K562 (cell line): ENCODE data around the gene ZNF749. TPM values are rescaled to one million over a fixed set of nuclear protein-coding genes. Genes with fewer than 3 reads are reported as not detected.

Source experiments
- ATF4 ChIP-seq: fragments of 450-650 bp; formaldehyde crosslinking; IDR thresholded peaks from 2 replicates; pipeline ENCODE4 v1.4.0; 2022; ENCODE audit warnings: mild to moderate bottlenecking, moderate library complexity
- ELF4 ChIP-seq: fragments of 450-650 bp; formaldehyde crosslinking; IDR thresholded peaks from 2 replicates; pipeline ENCODE4 v1.4.0; 2022; ENCODE audit warnings: missing genetic modification characterization
- FOXJ2 ChIP-seq: fragments of 200-800 bp; sonication (Bioruptor generic); IDR thresholded peaks from 2 replicates; pipeline ENCODE4 v1.6.1; 2016; ENCODE audit warnings: missing genetic modification characterization, missing compliant biosample characterization
- KLF13 ChIP-seq: fragments of 450-650 bp; IDR thresholded peaks from 2 replicates; pipeline ENCODE4 v1.6.1; 2016; ENCODE audit warnings: missing genetic modification characterization, low read depth, mild to moderate bottlenecking, missing compliant biosample characterization, moderate library complexity, borderline replicate concordance
- MCM3 ChIP-seq: fragments of 450-650 bp; IDR thresholded peaks from 2 replicates; pipeline ENCODE4 v1.6.1; 2016
- PHF8 ChIP-seq: fragments of 200-600 bp; sonication (generic); IDR thresholded peaks from 2 replicates; pipeline ENCODE4 v1.6.1; 2012; ENCODE audit warnings: mixed run types, mild to moderate bottlenecking, inconsistent platforms, low read length, moderate library complexity, borderline replicate concordance
- PYGO2 ChIP-seq: fragments of 450-650 bp; IDR thresholded peaks from 2 replicates; pipeline ENCODE4 v1.6.1; 2016; ENCODE audit warnings: mild to moderate bottlenecking, missing genetic modification characterization, moderate library complexity, missing compliant biosample characterization
- RFX5 ChIP-seq: IDR thresholded peaks from 2 replicates; pipeline ENCODE4 v1.6.1; 2011; ENCODE audit warnings: low read depth, mild to moderate bottlenecking, improper control_type of control experiment, low read length
- SLC30A9 ChIP-seq: fragments of 250-450 bp; sonication (Bioruptor Pico); IDR thresholded peaks from 2 replicates; pipeline ENCODE4 v1.8.0; 2022; ENCODE audit warnings: mild to moderate bottlenecking, moderate library complexity
- SMARCA4 ChIP-seq: fragments of 450-650 bp; IDR thresholded peaks from 2 replicates; pipeline ENCODE4 v1.6.1; 2016
- SMARCC2 ChIP-seq: fragments of 450-650 bp; IDR thresholded peaks from 2 replicates; pipeline ENCODE4 v1.6.1; 2017; ENCODE audit warnings: antibody characterized with exemption, moderate library complexity, mild to moderate bottlenecking, low read depth
- TCF15 ChIP-seq: fragments of 250-450 bp; sonication (Bioruptor Pico); IDR thresholded peaks from 2 replicates; pipeline ENCODE4 v1.8.0; 2022; ENCODE audit warnings: moderate library complexity, mild to moderate bottlenecking, inconsistent platforms
- TFAM ChIP-seq: fragments of 250-450 bp; sonication (Bioruptor Pico); conservative IDR thresholded peaks from 2 replicates; pipeline ENCODE4 v1.5.0; 2021; ENCODE audit warnings: mild to moderate bottlenecking, moderate library complexity
- ZC3H8 ChIP-seq: fragments of 450-650 bp; IDR thresholded peaks from 2 replicates; pipeline ENCODE4 v1.6.1; 2017
- ZFP1 ChIP-seq: fragments of 450-650 bp; formaldehyde crosslinking; IDR thresholded peaks from 2 replicates; pipeline ENCODE4 v1.4.0; 2020; ENCODE audit warnings: mild to moderate bottlenecking, mixed read lengths
- ZFP30 ChIP-seq: fragments of 250-450 bp; sonication (Bioruptor Pico); IDR thresholded peaks from 2 replicates; pipeline ENCODE4 v1.8.0; 2022; ENCODE audit warnings: moderate library complexity, mild to moderate bottlenecking, inconsistent platforms, borderline replicate concordance
- ZNF347 ChIP-seq: fragments of 450-650 bp; formaldehyde crosslinking; IDR thresholded peaks from 2 replicates; pipeline ENCODE4 v1.4.0; 2020; ENCODE audit warnings: low read depth, mild to moderate bottlenecking, moderate library complexity
- ZNF507 ChIP-seq: conservative IDR thresholded peaks from 2 replicates; pipeline ENCODE4 v1.6.1; 2017; ENCODE audit warnings: missing genetic modification characterization, missing compliant biosample characterization
- ZZZ3 ChIP-seq: fragments of 450-650 bp; IDR thresholded peaks from 2 replicates; pipeline ENCODE4 v1.6.1; 2016; ENCODE audit warnings: antibody characterized with exemption, mild to moderate bottlenecking, moderate library complexity
- polyA plus RNA-seq, 8 experiments: library from polyadenylated mRNA; depleted of rRNA in 4 of 8; stranded (reverse) in 5 of 8; unstranded in 3 of 8; fragments of >200 nt; fragmentation: Nextera tagmentation in 2 of 8; fragmentation: Illumina TruSeq in 1 of 8; extraction: Ambion mirVana in 2 of 8; extraction: Trizol in 1 of 8; gene quantifications; 2 replicates each; pipeline versions ENCODE4 v1.2.1 to v1.2.3, GENCODE V29; 2011 to 2014; ENCODE audit warnings: inconsistent platforms in 1 of 8, missing spikeins in 1 of 8
- total RNA-seq, 7 experiments: library from RNA; depleted of rRNA in 6 of 7; stranded (reverse); fragments of >200 nt in 6 of 7; fragmentation: Illumina TruSeq in 2 of 7; extraction: Trizol in 2 of 7; gene quantifications; 2 replicates each; pipeline versions ENCODE4 v1.2.1 to v1.2.3, GENCODE V29; 2011 to 2021; ENCODE audit warnings: low replicate concordance in 1 of 7
- TF ChIP-seq, protein P1 (sequence below): sonication (generic); formaldehyde crosslinking; IDR thresholded peaks from 2 replicates; pipeline ENCODE4 v1.8.0; 2022; ENCODE audit warnings: mild to moderate bottlenecking, missing genetic modification reagents
- TF ChIP-seq, protein P2 (sequence below), 2 experiments: fragments of 200-800 bp in 1 of 2; sonication (Bioruptor generic) in 1 of 2; sonication (generic) in 1 of 2; formaldehyde crosslinking in 1 of 2; IDR thresholded peaks in 1 of 2; conservative IDR thresholded peaks in 1 of 2; 2 replicates each; pipeline versions ENCODE4 v1.5.0 to v1.6.1; 2016 to 2020; ENCODE audit warnings: missing compliant biosample characterization in 1 of 2, missing genetic modification characterization in 1 of 2, missing genetic modification reagents in 1 of 2
- TF ChIP-seq, protein P3 (sequence below): fragments of 450-650 bp; conservative IDR thresholded peaks from 2 replicates; pipeline ENCODE4 v1.6.1; 2016; ENCODE audit warnings: missing genetic modification characterization, low read depth, mild to moderate bottlenecking, missing compliant biosample characterization, moderate library complexity

ZNF749 gene
- total and polyA plus RNA-seq, 9 of the 15 experiments (the other 6 are each of a cell fraction or from before 2014, with no cell fraction given), result 5.3 to 33.2 (median 15.0) TPM

DNA sequence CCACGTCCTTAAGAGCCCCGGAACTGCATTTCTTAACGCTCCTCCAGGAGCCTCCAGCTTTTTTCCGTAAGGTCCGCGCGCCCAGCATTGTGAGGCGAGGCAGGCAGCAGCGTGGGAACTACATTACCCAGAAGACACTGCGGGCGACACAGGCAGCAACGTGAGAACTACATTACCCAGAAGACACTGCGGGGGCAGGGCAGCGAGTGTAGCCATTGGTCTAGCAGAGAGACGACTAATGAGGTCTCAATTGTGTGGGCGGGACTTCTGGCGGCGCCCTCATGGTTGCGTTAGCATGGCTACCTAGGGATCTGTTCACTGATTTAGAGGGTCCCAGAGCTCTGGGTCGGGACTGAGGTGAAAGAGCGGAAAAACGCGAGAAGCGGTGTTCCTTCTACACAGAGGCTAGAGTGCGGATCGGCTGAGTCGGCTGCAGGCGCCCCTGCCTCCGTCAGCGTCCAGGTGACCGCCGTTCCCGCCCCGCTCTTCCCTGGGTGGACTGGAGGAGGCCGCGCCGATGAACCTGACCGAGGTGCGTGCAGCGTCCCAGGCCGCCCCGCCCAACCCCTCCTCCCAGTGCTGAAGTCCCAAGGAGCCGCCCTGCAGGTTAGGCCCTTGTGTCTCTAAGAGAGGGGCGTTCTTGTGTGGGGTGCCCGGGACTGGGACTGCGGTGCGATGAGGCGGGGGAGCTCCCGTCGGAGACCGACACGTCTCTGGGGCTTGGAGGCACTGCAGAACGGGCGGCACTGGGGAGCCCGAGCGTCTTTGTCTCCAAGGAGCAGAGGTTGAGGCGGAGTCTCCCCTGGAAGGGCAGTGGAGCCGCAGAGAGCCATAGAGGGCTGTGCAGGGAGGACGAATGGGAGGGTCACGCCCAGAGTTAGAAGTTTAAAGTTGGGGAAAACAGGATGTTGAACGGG is at the start of gene ZNF749 (continued):
- TF ChIP-seq ATF4, result no peak
- TF ChIP-seq, protein P1, sequence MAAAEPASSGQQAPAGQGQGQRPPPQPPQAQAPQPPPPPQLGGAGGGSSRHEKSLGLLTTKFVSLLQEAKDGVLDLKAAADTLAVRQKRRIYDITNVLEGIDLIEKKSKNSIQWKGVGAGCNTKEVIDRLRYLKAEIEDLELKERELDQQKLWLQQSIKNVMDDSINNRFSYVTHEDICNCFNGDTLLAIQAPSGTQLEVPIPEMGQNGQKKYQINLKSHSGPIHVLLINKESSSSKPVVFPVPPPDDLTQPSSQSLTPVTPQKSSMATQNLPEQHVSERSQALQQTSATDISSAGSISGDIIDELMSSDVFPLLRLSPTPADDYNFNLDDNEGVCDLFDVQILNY (CRISPR knock-in tag), result no peak
- TF ChIP-seq SMARCC2, result no peak
- TF ChIP-seq TCF15, result no peak
- TF ChIP-seq PYGO2, result no peak
- no peak for TF ChIP-seq ZFP1 (CRISPR knock-in tag)
- no peak for TF ChIP-seq KLF13
- no peak for TF ChIP-seq ELF4
- peak; percentile 78; the same call in 1 of the 2 replicates for TF ChIP-seq PHF8
- TF ChIP-seq ZC3H8, result no peak
- TF ChIP-seq FOXJ2, result no peak
- TF ChIP-seq MCM3, result no peak
- TF ChIP-seq, protein P2, sequence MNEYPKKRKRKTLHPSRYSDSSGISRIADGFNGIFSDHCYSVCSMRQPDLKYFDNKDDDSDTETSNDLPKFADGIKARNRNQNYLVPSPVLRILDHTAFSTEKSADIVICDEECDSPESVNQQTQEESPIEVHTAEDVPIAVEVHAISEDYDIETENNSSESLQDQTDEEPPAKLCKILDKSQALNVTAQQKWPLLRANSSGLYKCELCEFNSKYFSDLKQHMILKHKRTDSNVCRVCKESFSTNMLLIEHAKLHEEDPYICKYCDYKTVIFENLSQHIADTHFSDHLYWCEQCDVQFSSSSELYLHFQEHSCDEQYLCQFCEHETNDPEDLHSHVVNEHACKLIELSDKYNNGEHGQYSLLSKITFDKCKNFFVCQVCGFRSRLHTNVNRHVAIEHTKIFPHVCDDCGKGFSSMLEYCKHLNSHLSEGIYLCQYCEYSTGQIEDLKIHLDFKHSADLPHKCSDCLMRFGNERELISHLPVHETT (CRISPR knock-in tag; conservative IDR thresholded peaks at IDR 0.05 in 1 of 2, IDR thresholded peaks at IDR 0.05 in 1 of 2), result 0 out of 4 replicates have a peak, but pooled peaks of 1 of the 2 experiments have one; percentile 45
- TF ChIP-seq ZFP30 (CRISPR knock-in tag), result no peak
- no peak for TF ChIP-seq SLC30A9 (CRISPR knock-in tag)
- TF ChIP-seq, protein P3, sequence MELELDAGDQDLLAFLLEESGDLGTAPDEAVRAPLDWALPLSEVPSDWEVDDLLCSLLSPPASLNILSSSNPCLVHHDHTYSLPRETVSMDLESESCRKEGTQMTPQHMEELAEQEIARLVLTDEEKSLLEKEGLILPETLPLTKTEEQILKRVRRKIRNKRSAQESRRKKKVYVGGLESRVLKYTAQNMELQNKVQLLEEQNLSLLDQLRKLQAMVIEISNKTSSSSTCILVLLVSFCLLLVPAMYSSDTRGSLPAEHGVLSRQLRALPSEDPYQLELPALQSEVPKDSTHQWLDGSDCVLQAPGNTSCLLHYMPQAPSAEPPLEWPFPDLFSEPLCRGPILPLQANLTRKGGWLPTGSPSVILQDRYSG (tag), result no peak
- no peak for TF ChIP-seq SMARCA4
- no peak for TF ChIP-seq RFX5
- no peak for TF ChIP-seq ZNF347
- TF ChIP-seq ZNF507 (tag), result no peak
- TF ChIP-seq ZZZ3, result no peak
- no peak for TF ChIP-seq TFAM (CRISPR knock-in tag)
